ENCODE data around the gene NDUFAF7.

DNA sequence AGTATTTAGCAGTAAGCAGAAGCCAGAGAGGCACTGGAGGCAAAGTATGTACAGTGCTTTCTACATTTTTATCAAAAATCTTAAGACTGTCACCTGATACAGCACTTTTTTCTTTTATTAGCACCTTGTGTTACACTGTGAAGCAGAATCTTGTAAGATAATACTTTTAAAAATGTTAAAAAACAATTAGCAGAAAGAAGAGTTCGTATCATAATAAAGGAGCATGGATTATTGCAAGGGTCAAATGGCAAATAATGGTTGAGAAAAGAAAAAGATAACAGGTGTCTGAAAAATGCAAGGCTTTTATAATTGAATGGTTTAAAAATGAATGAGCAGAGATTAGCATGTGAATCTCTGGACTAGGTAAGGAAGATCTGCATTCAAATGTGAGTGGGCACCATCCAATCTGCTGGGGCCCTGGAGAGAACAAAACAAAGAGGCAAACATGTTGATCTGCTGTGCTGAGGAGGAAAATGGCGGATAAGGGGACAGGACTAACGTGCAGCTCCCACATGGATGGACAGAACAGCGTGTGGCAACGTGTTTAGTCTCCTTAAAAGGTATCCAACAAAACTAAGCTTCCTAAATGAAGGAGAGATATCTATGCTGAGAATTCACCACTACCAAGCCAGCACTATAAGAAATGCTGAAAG lies 25.6 kb upstream of the NDUFAF7 start:
- no peak for TF ChIP-seq CTCF (conservative IDR thresholded peaks at IDR 0.05)
- TF ChIP-seq EZH2 (IDR thresholded peaks at IDR 0.05; ENCODE audit: low read depth): no peak

All from PC-9 (cell line).